HEK293 (cell line): ENCODE data around the gene MEAK7.

Experiments used
- CTCF ChIA-PET: fragments of 350-600 bp; formaldehyde crosslinking; extraction: SDS; loops from one replicate; lab custom pipeline; 2021; ENCODE audit warnings: antibody characterized with exemption; lab: Yijun Ruan, JAX
- POLR2A ChIA-PET: fragments of 300-600 bp; formaldehyde crosslinking; extraction: SDS; loops from one replicate; lab custom pipeline; 2020; ENCODE audit warnings: antibody characterized with exemption, inconsistent platforms; lab: Yijun Ruan, JAX
- H3K27ac ChIP-seq: fragments of 200-500 bp; sonication (Bioruptor generic); 2 replicates; pipeline ENCODE4 v1.5.1; 2014; ENCODE audit warnings: low read depth, low read length, control low read depth, inconsistent platforms; ENCODE audit errors: extremely low read depth
- H3K36me3 ChIP-seq, 2 experiments: fragments of 200-500 bp in 1 of 2; sonication (Bioruptor generic) in 1 of 2; 1 replicate in 1 of 2; 2 replicates in 1 of 2; pipeline ENCODE4 v1.5.1; 2014 to 2017; ENCODE audit warnings: inconsistent platforms in 2 of 2, low read length in 2 of 2; ENCODE audit not compliant: control insufficient read depth in 2 of 2, insufficient read depth in 1 of 2
- H3K4me1 ChIP-seq: fragments of 200-500 bp; sonication (Bioruptor generic); 2 replicates; pipeline ENCODE4 v1.5.1; 2014; ENCODE audit warnings: mild to moderate bottlenecking, low read length, inconsistent platforms; ENCODE audit not compliant: control insufficient read depth, insufficient read depth
- H3K4me3 ChIP-seq: 2 replicates; pipeline ENCODE4 v1.5.1; 2011; ENCODE audit warnings: low read depth, mild to moderate bottlenecking, control low read depth, low read length, moderate library complexity
- H3K9me3 ChIP-seq: fragments of 200-500 bp; sonication (Bioruptor generic); 2 replicates; pipeline ENCODE4 v1.5.1; 2014; ENCODE audit warnings: low read depth, low read length, inconsistent platforms; ENCODE audit not compliant: control insufficient read depth, insufficient read depth
- GLI2 ChIP-seq: fragments of 450-650 bp; formaldehyde crosslinking; IDR thresholded peaks from 2 replicates; pipeline ENCODE4; 2017; ENCODE audit warnings: missing biosample characterization, missing genetic modification characterization, low read depth, borderline replicate concordance
- GLI4 ChIP-seq: fragments of 450-650 bp; formaldehyde crosslinking; IDR thresholded peaks from 2 replicates; pipeline ENCODE4 v1.5.1; 2016; ENCODE audit warnings: missing biosample characterization, missing genetic modification characterization
- HOXC10 ChIP-seq: sonication (generic); formaldehyde crosslinking; IDR thresholded peaks from 2 replicates; pipeline ENCODE4 v1.8.1; 2023; ENCODE audit warnings: mild to moderate bottlenecking, missing genetic modification reagents
- SALL2 ChIP-seq: fragments of 450-650 bp; formaldehyde crosslinking; IDR thresholded peaks from 2 replicates; pipeline ENCODE4 v1.5.0; 2017; ENCODE audit warnings: missing biosample characterization, mild to moderate bottlenecking, missing genetic modification characterization, borderline replicate concordance
- SP2 ChIP-seq: fragments of 450-650 bp; formaldehyde crosslinking; IDR thresholded peaks from 2 replicates; pipeline ENCODE4 v1.5.1; 2016; ENCODE audit warnings: missing biosample characterization, missing genetic modification characterization
- ZFHX2 ChIP-seq: fragments of 450-650 bp; formaldehyde crosslinking; conservative IDR thresholded peaks from 2 replicates; pipeline ENCODE4 v1.5.1; 2016; ENCODE audit warnings: missing biosample characterization, missing genetic modification characterization
- ZNF121 ChIP-seq: fragments of 450-650 bp; formaldehyde crosslinking; IDR thresholded peaks from 2 replicates; pipeline ENCODE4 v1.5.1; 2016; ENCODE audit warnings: missing biosample characterization, missing genetic modification characterization
- ZNF184 ChIP-seq: fragments of 450-650 bp; IDR thresholded peaks from 2 replicates; pipeline ENCODE4 v1.5.1; 2018; ENCODE audit warnings: missing biosample characterization, mild to moderate bottlenecking, missing genetic modification characterization
- ZNF214 ChIP-seq: fragments of 450-650 bp; formaldehyde crosslinking; IDR thresholded peaks from 2 replicates; pipeline ENCODE4 v1.5.1; 2017; ENCODE audit warnings: missing biosample characterization, mild to moderate bottlenecking, missing genetic modification characterization, borderline replicate concordance
- ZNF433 ChIP-seq: fragments of 450-650 bp; formaldehyde crosslinking; IDR thresholded peaks from 2 replicates; pipeline ENCODE4 v1.5.1; 2016; ENCODE audit warnings: missing biosample characterization, missing genetic modification characterization, low read depth
- ZNF449 ChIP-seq: fragments of 450-650 bp; formaldehyde crosslinking; IDR thresholded peaks from 2 replicates; pipeline ENCODE4 v1.5.1; 2017; ENCODE audit warnings: missing biosample characterization, mild to moderate bottlenecking, missing genetic modification characterization, moderate library complexity
- ZNF48 ChIP-seq: fragments of 450-650 bp; formaldehyde crosslinking; IDR thresholded peaks from 2 replicates; pipeline ENCODE4 v1.5.1; 2016; ENCODE audit warnings: missing biosample characterization, missing genetic modification characterization
- ZNF544 ChIP-seq: fragments of 450-650 bp; formaldehyde crosslinking; IDR thresholded peaks from 2 replicates; pipeline ENCODE4 v1.5.0; 2017; ENCODE audit warnings: missing biosample characterization, missing genetic modification characterization
- ZNF596 ChIP-seq: fragments of 450-650 bp; IDR thresholded peaks from 2 replicates; pipeline ENCODE4 v1.5.0; 2018; ENCODE audit warnings: missing biosample characterization, mild to moderate bottlenecking, missing genetic modification characterization, moderate library complexity
- ZNF660 ChIP-seq: fragments of 450-650 bp; IDR thresholded peaks from 2 replicates; pipeline ENCODE4 v1.5.1; 2018; ENCODE audit warnings: missing biosample characterization, mild to moderate bottlenecking, missing genetic modification characterization
- ZNF837 ChIP-seq: fragments of 450-650 bp; formaldehyde crosslinking; IDR thresholded peaks from 2 replicates; pipeline ENCODE4 v1.5.1; 2016; ENCODE audit warnings: missing biosample characterization, missing genetic modification characterization
- ZNF843 ChIP-seq: fragments of 450-650 bp; formaldehyde crosslinking; IDR thresholded peaks from 2 replicates; pipeline ENCODE4 v1.5.1; 2016; ENCODE audit warnings: missing biosample characterization, missing genetic modification characterization
- TF ChIP-seq, protein P1 (sequence below): fragments of 450-650 bp; formaldehyde crosslinking; IDR thresholded peaks from 2 replicates; pipeline ENCODE4 v1.5.1; 2016; ENCODE audit warnings: missing biosample characterization, missing genetic modification characterization

The MEAK7 gene

DNA sequence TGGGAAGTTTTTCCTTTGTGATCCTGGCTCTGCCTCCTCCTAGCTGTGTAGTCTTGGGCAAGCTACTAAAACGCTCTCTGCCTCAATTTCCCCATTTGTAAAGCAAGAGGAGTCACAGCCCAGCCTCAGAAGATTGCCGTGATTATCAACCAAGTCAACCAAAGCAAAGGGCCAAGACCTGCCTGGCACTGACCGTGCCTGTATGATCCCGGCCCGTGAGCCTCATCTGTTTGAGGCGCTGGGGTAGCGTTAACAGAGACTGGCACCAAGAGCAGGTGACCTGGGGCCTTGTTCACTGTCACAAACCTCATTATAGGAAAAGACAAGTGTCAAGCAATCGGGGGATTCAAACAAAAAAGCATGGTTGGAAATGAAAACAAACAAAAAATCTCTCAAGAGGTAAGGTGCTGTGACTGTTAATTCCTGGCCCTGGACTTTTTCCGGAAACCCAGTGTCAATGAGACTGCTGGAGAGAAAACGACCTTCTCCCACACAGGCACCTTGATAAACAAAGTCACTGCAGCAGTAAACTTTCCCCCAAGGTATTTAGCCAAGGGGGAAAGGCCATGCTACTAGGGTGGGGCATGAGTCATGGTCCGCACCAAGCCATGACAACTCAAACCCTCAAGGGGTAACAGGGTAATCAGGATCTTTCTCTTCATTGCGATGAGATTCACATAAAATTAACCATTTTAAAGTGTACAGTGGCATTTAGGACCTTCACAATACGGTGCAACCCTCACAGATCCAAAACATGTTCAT lies 5.4 kb downstream of the MEAK7 start:
- CTCF ChIA-PET = interaction anchor here (1.1 kb wide), 2 partner anchors 7 to 123 kb away, joined by 3 to 4 read pairs; no protein-coding TSS in a partner anchor
- Histone ChIP-seq H3K27ac (no peak overlapping the region), H3K9me3 (no peaks in the 10 kb centered on the region), H3K36me3 (peaks cover 0 to 50% of the 10 kb centered on the region in 2 experiments; a peak in 2 of 3 replicates), H3K4me1 (peaks cover 6% of the 10 kb centered on the region), H3K4me3 (no peak overlapping the region)
- TF ChIP-seq ZNF214 (tag by site-specific recombination) (no peak), SP2 (tag by site-specific recombination) (no peak), GLI4 (tag by site-specific recombination) (no peak), ZNF184 (tag by site-specific recombination) (no peak), ZNF843 (tag by site-specific recombination) (no peak), GLI2 (tag by site-specific recombination) (no peak), ZNF837 (tag by site-specific recombination) (no peak), HOXC10 (CRISPR knock-in tag) (no peak), ZNF660 (tag by site-specific recombination) (no peak)
- TF ChIP-seq, protein P1, sequence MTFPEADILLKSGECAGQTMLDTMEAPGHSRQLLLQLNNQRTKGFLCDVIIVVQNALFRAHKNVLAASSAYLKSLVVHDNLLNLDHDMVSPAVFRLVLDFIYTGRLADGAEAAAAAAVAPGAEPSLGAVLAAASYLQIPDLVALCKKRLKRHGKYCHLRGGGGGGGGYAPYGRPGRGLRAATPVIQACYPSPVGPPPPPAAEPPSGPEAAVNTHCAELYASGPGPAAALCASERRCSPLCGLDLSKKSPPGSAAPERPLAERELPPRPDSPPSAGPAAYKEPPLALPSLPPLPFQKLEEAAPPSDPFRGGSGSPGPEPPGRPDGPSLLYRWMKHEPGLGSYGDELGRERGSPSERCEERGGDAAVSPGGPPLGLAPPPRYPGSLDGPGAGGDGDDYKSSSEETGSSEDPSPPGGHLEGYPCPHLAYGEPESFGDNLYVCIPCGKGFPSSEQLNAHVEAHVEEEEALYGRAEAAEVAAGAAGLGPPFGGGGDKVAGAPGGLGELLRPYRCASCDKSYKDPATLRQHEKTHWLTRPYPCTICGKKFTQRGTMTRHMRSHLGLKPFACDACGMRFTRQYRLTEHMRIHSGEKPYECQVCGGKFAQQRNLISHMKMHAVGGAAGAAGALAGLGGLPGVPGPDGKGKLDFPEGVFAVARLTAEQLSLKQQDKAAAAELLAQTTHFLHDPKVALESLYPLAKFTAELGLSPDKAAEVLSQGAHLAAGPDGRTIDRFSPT (tag by site-specific recombination) = no peak
- POLR2A ChIA-PET = interaction anchor here (0.6 kb wide), 1 partner anchor 30 kb away, joined by 8 read pairs; no protein-coding TSS in a partner anchor

- ChIA-PET POLR2A (no interaction called here), CTCF (interaction anchor here (0.6 to 2.6 kb wide), 4 partner anchors 8 to 204 kb away, joined by 3 to 11 read pairs (median 4); no protein-coding TSS in a partner anchor)
- TF ChIP-seq ZNF433 (tag by site-specific recombination) = no peak
- TF ChIP-seq ZNF449 (tag by site-specific recombination) = no peak
- TF ChIP-seq ZNF596 (tag by site-specific recombination) = no peak
- TF ChIP-seq ZNF121 (tag by site-specific recombination) = peak; percentile 78
- no peak for TF ChIP-seq ZNF48 (tag by site-specific recombination)
- no peak for TF ChIP-seq SALL2 (tag by site-specific recombination)
- no peak for TF ChIP-seq ZNF544
- no peak for TF ChIP-seq ZFHX2
- Histone ChIP-seq H3K4me1 (peaks cover 3% of the 10 kb centered on the region; the same call in 1 of the 2 replicates), H3K27ac (no peak overlapping the region), H3K36me3 (peaks cover 0 to 58% of the 10 kb centered on the region in 2 experiments; a peak in 2 of 3 replicates), H3K4me3 (no peak overlapping the region), H3K9me3 (no peaks in the 10 kb centered on the region)
Measured at GRCh38 chr16:84498223-84498610, 6.2 kb downstream of the MEAK7 start.
